HL-60 (cell line): ENCODE results near the gene CENPN.

Experiments
- GABPA ChIP-seq: IDR thresholded peaks from 2 replicates; pipeline ENCODE4 v1.6.1; 2012; ENCODE audit warnings: low read depth
- POLR2AphosphoS5 ChIP-seq: IDR thresholded peaks from 2 replicates; pipeline ENCODE4 v1.6.1; 2012; ENCODE audit warnings: low read depth
- SPI1 ChIP-seq: IDR thresholded peaks from 2 replicates; pipeline ENCODE4 v1.6.1; 2012; ENCODE audit warnings: low read depth, mild to moderate bottlenecking, borderline replicate concordance
- TF ChIP-seq, protein P1 (sequence below): IDR thresholded peaks from one replicate; pipeline ENCODE4 v1.5.1; 2011; ENCODE audit warnings: low read length, control low read depth, inconsistent platforms; ENCODE audit not compliant: insufficient read depth
- TF ChIP-seq, protein P2 (sequence below): IDR thresholded peaks from 2 replicates; pipeline ENCODE4 v1.6.1; 2012; ENCODE audit warnings: low read depth; ENCODE audit not compliant: insufficient replicate concordance

DNA sequence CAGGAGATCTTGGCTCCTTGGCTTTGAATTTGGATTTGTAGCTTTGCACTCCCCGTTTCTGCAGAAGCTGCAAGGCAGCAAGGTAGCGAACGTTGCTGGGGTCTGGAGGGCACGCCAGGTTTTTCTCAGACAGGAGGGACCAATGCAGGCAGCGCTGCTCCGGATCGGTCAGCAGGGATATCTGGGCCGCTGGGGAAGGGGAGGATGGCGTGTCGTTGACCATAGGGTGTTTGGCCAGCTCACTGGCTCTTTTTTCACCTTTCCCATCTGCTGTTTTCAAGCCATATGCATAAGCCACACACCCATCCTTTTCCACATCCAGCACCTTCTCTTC is 54.3 kb downstream of the CENPN start:
- TF ChIP-seq, protein P1, sequence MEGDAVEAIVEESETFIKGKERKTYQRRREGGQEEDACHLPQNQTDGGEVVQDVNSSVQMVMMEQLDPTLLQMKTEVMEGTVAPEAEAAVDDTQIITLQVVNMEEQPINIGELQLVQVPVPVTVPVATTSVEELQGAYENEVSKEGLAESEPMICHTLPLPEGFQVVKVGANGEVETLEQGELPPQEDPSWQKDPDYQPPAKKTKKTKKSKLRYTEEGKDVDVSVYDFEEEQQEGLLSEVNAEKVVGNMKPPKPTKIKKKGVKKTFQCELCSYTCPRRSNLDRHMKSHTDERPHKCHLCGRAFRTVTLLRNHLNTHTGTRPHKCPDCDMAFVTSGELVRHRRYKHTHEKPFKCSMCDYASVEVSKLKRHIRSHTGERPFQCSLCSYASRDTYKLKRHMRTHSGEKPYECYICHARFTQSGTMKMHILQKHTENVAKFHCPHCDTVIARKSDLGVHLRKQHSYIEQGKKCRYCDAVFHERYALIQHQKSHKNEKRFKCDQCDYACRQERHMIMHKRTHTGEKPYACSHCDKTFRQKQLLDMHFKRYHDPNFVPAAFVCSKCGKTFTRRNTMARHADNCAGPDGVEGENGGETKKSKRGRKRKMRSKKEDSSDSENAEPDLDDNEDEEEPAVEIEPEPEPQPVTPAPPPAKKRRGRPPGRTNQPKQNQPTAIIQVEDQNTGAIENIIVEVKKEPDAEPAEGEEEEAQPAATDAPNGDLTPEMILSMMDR: no peak
- TF ChIP-seq POLR2AphosphoS5: no peak
- no peak for TF ChIP-seq GABPA
- no peak for TF ChIP-seq SPI1
- TF ChIP-seq, protein P2, sequence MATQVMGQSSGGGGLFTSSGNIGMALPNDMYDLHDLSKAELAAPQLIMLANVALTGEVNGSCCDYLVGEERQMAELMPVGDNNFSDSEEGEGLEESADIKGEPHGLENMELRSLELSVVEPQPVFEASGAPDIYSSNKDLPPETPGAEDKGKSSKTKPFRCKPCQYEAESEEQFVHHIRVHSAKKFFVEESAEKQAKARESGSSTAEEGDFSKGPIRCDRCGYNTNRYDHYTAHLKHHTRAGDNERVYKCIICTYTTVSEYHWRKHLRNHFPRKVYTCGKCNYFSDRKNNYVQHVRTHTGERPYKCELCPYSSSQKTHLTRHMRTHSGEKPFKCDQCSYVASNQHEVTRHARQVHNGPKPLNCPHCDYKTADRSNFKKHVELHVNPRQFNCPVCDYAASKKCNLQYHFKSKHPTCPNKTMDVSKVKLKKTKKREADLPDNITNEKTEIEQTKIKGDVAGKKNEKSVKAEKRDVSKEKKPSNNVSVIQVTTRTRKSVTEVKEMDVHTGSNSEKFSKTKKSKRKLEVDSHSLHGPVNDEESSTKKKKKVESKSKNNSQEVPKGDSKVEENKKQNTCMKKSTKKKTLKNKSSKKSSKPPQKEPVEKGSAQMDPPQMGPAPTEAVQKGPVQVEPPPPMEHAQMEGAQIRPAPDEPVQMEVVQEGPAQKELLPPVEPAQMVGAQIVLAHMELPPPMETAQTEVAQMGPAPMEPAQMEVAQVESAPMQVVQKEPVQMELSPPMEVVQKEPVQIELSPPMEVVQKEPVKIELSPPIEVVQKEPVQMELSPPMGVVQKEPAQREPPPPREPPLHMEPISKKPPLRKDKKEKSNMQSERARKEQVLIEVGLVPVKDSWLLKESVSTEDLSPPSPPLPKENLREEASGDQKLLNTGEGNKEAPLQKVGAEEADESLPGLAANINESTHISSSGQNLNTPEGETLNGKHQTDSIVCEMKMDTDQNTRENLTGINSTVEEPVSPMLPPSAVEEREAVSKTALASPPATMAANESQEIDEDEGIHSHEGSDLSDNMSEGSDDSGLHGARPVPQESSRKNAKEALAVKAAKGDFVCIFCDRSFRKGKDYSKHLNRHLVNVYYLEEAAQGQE: no peak
